Peyer's patch (tissue), 4 donors: ENCODE measurements around the gene TMSB4X. TPM values are rescaled to one million over a fixed set of nuclear protein-coding genes. Genes with fewer than 3 reads are reported as not detected.
A peak's percentile ranks its signal among the peaks of the same experiment; 100 is the strongest.

Experiments
- DNase-seq, 3 donors: peaks; one replicate each; pipeline ENCODE4 v3.0.0-alpha.2; 2017 to 2019
- H3K27ac ChIP-seq, 4 donors: fragments of 200-600 bp; sonication (generic); one replicate each; pipeline ENCODE4 v1.5.1; 2016 to 2019
- H3K27me3 ChIP-seq, 2 donors: fragments of 200-600 bp; sonication (generic); one replicate each; pipeline ENCODE4 v1.5.1; 2019
- H3K36me3 ChIP-seq, 3 donors: fragments of 200-600 bp; sonication (generic); one replicate each; pipeline ENCODE4 v1.5.1; 2016 to 2019
- H3K4me1 ChIP-seq, 4 donors: fragments of 200-600 bp; sonication (generic); one replicate each; pipeline ENCODE4 v1.5.1; 2016 to 2019
- H3K4me3 ChIP-seq, 4 donors: fragments of 200-600 bp; sonication (generic); 1 replicate in 3 of 4; 2 replicates in 1 of 4; pipeline ENCODE4 v1.5.1; 2016 to 2019; ENCODE audit warnings: mild to moderate bottlenecking in 1 of 4
- H3K9me3 ChIP-seq, 4 donors: fragments of 200-600 bp; sonication (generic); one replicate each; pipeline ENCODE4 v1.5.1; 2016 to 2019; ENCODE audit warnings: mild to moderate bottlenecking in 1 of 4
- CTCF ChIP-seq, 6 experiments: fragments of 450-650 bp in 4 of 6; fragments of 200-600 bp in 2 of 6; sonication (generic) in 1 of 6; IDR thresholded peaks; one replicate each; pipeline ENCODE4 v1.5.1; 2017 to 2019; ENCODE audit warnings: antibody characterized with exemption in 6 of 6, mild to moderate bottlenecking in 3 of 6, moderate library complexity in 1 of 6
- POLR2A ChIP-seq, 2 donors: fragments of 450-650 bp; IDR thresholded peaks; one replicate each; pipeline ENCODE4 v1.5.1; 2017; ENCODE audit warnings: antibody characterized with exemption in 2 of 2, mild to moderate bottlenecking in 2 of 2, moderate library complexity in 2 of 2
- total RNA-seq, 4 donors: library from RNA; depleted of rRNA; stranded (reverse); fragments of >200 nt; gene quantifications; one replicate each; pipeline ENCODE4 v1.1.0, GENCODE V29; 2016

Gene TMSB4X
- total RNA-seq, 4 donors from 2014 or later, result 1,496 to 3,676 (median 1,701) TPM

GRCh38 chrX:12970691-12971202 is 4.2 kb upstream of the TMSB4X start:
- Histone ChIP-seq H3K9me3 (peaks cover 0 to 8% (median 0%) of the 10 kb centered on the region in 4 donors), H3K27ac (peak overlapping the region; percentile 77 to 99 (median 84)), H3K36me3 (peaks cover 0 to 5% (median 0%) of the 10 kb centered on the region in 3 donors), H3K27me3 (no peaks in the 10 kb centered on the region), H3K4me1 (no peaks in the 10 kb centered on the region), H3K4me3 (peak overlapping the region; percentile 0 to 81 (median 10))
- TF ChIP-seq CTCF (IDR thresholded peaks at IDR 0.05) (peak in 4 of 6 experiments; percentile 23 to 51 (median 46)), POLR2A (IDR thresholded peaks at IDR 0.05) (no peak)
- peak in 2 of 3 donors; percentile 58 to 76 for DNase-seq

GRCh38 chrX:12971282-12972003 is 3.5 kb upstream of the TMSB4X start:
- TF ChIP-seq CTCF (IDR thresholded peaks at IDR 0.05) (no peak), POLR2A (IDR thresholded peaks at IDR 0.05) (no peak)
- peak in 2 of 3 donors; percentile 57 to 65 for DNase-seq
- H3K4me3 ChIP-seq, result peak overlapping the region in 3 of 4 donors; percentile 7 to 81 (median 12)
- H3K9me3 ChIP-seq, result peaks cover 0 to 8% (median 0%) of the 10 kb centered on the region in 4 donors
- H3K4me1 ChIP-seq, result no peaks in the 10 kb centered on the region
- no peaks in the 10 kb centered on the region for H3K27me3 ChIP-seq
- H3K27ac ChIP-seq, result peak overlapping the region; percentile 77 to 99 (median 84)
- peaks cover 0 to 10% (median 0%) of the 10 kb centered on the region in 3 donors for H3K36me3 ChIP-seq

- peaks cover 0 to 8% (median 0%) of the 10 kb centered on the region in 4 donors for H3K9me3 ChIP-seq
- H3K27ac ChIP-seq, result peak overlapping the region; percentile 77 to 99 (median 84)
- TF ChIP-seq POLR2A (IDR thresholded peaks at IDR 0.05), result no peak
- TF ChIP-seq CTCF (IDR thresholded peaks at IDR 0.05), result no peak
- H3K27me3 ChIP-seq, result no peaks in the 10 kb centered on the region
- H3K4me3 ChIP-seq, result peak overlapping the region in 3 of 4 donors; percentile 7 to 81 (median 8)
- peaks cover 0 to 10% (median 0%) of the 10 kb centered on the region in 3 donors for H3K36me3 ChIP-seq
- DNase-seq, result no peak
- H3K4me1 ChIP-seq, result no peaks in the 10 kb centered on the region
Measured at GRCh38 chrX:12972243-12972642, 2.7 kb upstream of the TMSB4X start.

GRCh38 chrX:12972878-12973560 is 1.9 kb upstream of the TMSB4X start:
- Histone ChIP-seq H3K36me3 (peaks cover 0 to 10% (median 0%) of the 10 kb centered on the region in 3 donors), H3K4me3 (peak overlapping the region; percentile 62 to 87 (median 74)), H3K4me1 (no peaks in the 10 kb centered on the region), H3K9me3 (peaks cover 0 to 8% (median 0%) of the 10 kb centered on the region in 4 donors), H3K27me3 (no peaks in the 10 kb centered on the region), H3K27ac (peak overlapping the region; percentile 91 to 99 (median 96))
- TF ChIP-seq POLR2A (IDR thresholded peaks at IDR 0.05), result no peak
- no peak for TF ChIP-seq CTCF (IDR thresholded peaks at IDR 0.05)
- no peak for DNase-seq

GRCh38 chrX:12973561-12974304 is 1.2 kb upstream of the TMSB4X start:
- H3K27ac ChIP-seq, result peak overlapping the region; percentile 91 to 99 (median 96)
- peaks cover 0 to 10% (median 0%) of the 10 kb centered on the region in 3 donors for H3K36me3 ChIP-seq
- H3K27me3 ChIP-seq, result no peaks in the 10 kb centered on the region
- H3K4me3 ChIP-seq, result peak overlapping the region; percentile 62 to 87 (median 74)
- DNase-seq, result peak in 2 of 3 donors; percentile 84 to 86
- H3K9me3 ChIP-seq, result peaks cover 0 to 8% (median 0%) of the 10 kb centered on the region in 4 donors
- TF ChIP-seq POLR2A (IDR thresholded peaks at IDR 0.05) (no peak), CTCF (IDR thresholded peaks at IDR 0.05) (no peak)
- no peaks in the 10 kb centered on the region for H3K4me1 ChIP-seq
